HCT116 (cell line): ENCODE results near the gene C7orf33. TPM values are rescaled to one million over a fixed set of nuclear protein-coding genes. Genes with fewer than 3 reads are reported as not detected.

Experiments
- ATAC-seq: fragments of 200-7000 bp; cut with Tn5 transposase; 2 replicates; pipeline ENCODE4 v1.9.1; 2020; ENCODE audit warnings: mild to moderate bottlenecking, moderate library complexity
- BruUV-seq: library from RNA; stranded (reverse); fragments of 400-500 nt; replicated peaks from 2 replicates; lab custom pipeline; 2021; lab: Mats Ljungman, UMichigan
- CTCF ChIA-PET: fragments of 300-600 bp; sonication (Branson Sonifier 250); formaldehyde crosslinking; loops from one replicate; lab custom pipeline; 2021; ENCODE audit warnings: antibody characterized with exemption; lab: Charles Lee
- POLR2A ChIA-PET: fragments of 300-600, 350-600 bp; sonication (Branson Sonifier 250); formaldehyde crosslinking; loops from one replicate; lab custom pipeline; 2021; ENCODE audit warnings: antibody characterized with exemption; lab: Charles Lee
- RAD21 ChIA-PET, 2 experiments: fragments of 300-600 bp; sonication (Branson Sonifier 250); formaldehyde crosslinking; loops; one replicate each; lab custom pipeline; 2023; ENCODE audit warnings: low total read pairs in 2 of 2; ENCODE audit not compliant: uncharacterized antibody in 2 of 2, unreplicated experiment in 2 of 2, low non-redundant PET in 1 of 2; lab: Charles Lee
- DNase-seq: peaks from one replicate; pipeline ENCODE4 v3.0.0-alpha.2; 2010; ENCODE audit warnings: low read depth, low spot score
- H2AFZ ChIP-seq: fragments of 200-600 bp; shearing (Covaris generic), sonication (generic); 2 replicates; pipeline ENCODE4 v1.6.1; 2017; ENCODE audit warnings: low read depth, mixed run types, mixed read lengths, antibody characterized with exemption, low read length; ENCODE audit not compliant: poor library complexity, severe bottlenecking
- H3K27ac ChIP-seq: 2 replicates; pipeline ENCODE4 v1.5.1; 2012; ENCODE audit warnings: low read depth, low read length
- H3K27me3 ChIP-seq: fragments of 200-600 bp; sonication (generic); 2 replicates; pipeline ENCODE4 v1.6.1; 2016; ENCODE audit warnings: mixed run types, low read length, mixed read lengths; ENCODE audit not compliant: insufficient read depth
- H3K36me3 ChIP-seq, 2 experiments: fragments of 200-500 bp in 1 of 2; fragments of 200-600 bp in 1 of 2; sonication (Bioruptor generic) in 1 of 2; sonication (generic) in 1 of 2; 2 replicates each; pipeline versions ENCODE4 v1.5.1 to v1.6.1; 2014 to 2016; ENCODE audit warnings: low read length in 2 of 2, inconsistent platforms in 1 of 2, mixed read lengths in 1 of 2, mixed run types in 1 of 2; ENCODE audit not compliant: insufficient read depth in 2 of 2, control insufficient read depth in 1 of 2
- H3K4me1 ChIP-seq, 2 experiments: fragments of 200-600 bp in 1 of 2; sonication (generic) in 1 of 2; 2 replicates each; pipeline versions ENCODE4 v1.5.1 to v1.6.1; 2012 to 2017; ENCODE audit warnings: low read length in 2 of 2, inconsistent platforms in 1 of 2, mild to moderate bottlenecking in 1 of 2, mixed read lengths in 1 of 2, mixed run types in 1 of 2, moderate library complexity in 1 of 2; ENCODE audit not compliant: insufficient read depth in 2 of 2, control insufficient read depth in 1 of 2
- H3K4me2 ChIP-seq: fragments of 200-600 bp; sonication (generic); 2 replicates; pipeline ENCODE4 v1.6.1; 2017; ENCODE audit warnings: mixed run types, low read length, mixed read lengths
- H3K4me3 ChIP-seq, 2 experiments: fragments of 200-600 bp in 1 of 2; sonication (generic) in 1 of 2; replicated peaks in 1 of 2; 2 replicates each; pipeline ENCODE4 v1.5.1; 2011 to 2016; ENCODE audit warnings: low read length in 2 of 2, control low read depth in 1 of 2, low read depth in 1 of 2, mild to moderate bottlenecking in 1 of 2, mixed read lengths in 1 of 2, mixed run types in 1 of 2
- H3K79me2 ChIP-seq: fragments of 200-600 bp; sonication (generic); 2 replicates; pipeline ENCODE4 v1.6.1; 2017; ENCODE audit warnings: mild to moderate bottlenecking, mixed run types, low read length, moderate library complexity, mixed read lengths; ENCODE audit not compliant: insufficient read depth
- H3K9ac ChIP-seq: fragments of 200-600 bp; sonication (generic); 2 replicates; pipeline ENCODE4 v1.6.1; 2016; ENCODE audit warnings: low read length, mixed read lengths
- H3K9me2 ChIP-seq: fragments of 200-600 bp; sonication (generic), shearing (Covaris generic); 2 replicates; pipeline ENCODE4 v1.6.1; 2017; ENCODE audit warnings: mixed run types, mild to moderate bottlenecking, moderate library complexity; ENCODE audit not compliant: insufficient read depth
- H3K9me3 ChIP-seq, 2 experiments: fragments of 200-500 bp in 1 of 2; fragments of 200-600 bp in 1 of 2; sonication (Bioruptor generic) in 1 of 2; sonication (generic) in 1 of 2; 2 replicates each; pipeline ENCODE4 v1.6.1; 2014 to 2017; ENCODE audit warnings: low read length in 2 of 2, mixed read lengths in 2 of 2, inconsistent platforms in 1 of 2, low read depth in 1 of 2, mild to moderate bottlenecking in 1 of 2, mixed run types in 1 of 2, moderate library complexity in 1 of 2; ENCODE audit not compliant: control insufficient read depth in 1 of 2, insufficient read depth in 1 of 2
- H4K20me1 ChIP-seq: fragments of 200-600 bp; sonication (generic), shearing (Covaris generic); 2 replicates; pipeline ENCODE4 v1.6.1; 2017; ENCODE audit warnings: mixed run types, mild to moderate bottlenecking, moderate library complexity; ENCODE audit not compliant: insufficient read depth
- CBX3 ChIP-seq: IDR thresholded peaks from 2 replicates; pipeline ENCODE4 v1.6.1; 2012; ENCODE audit warnings: low read depth
- CEBPB ChIP-seq: IDR thresholded peaks from 2 replicates; pipeline ENCODE4 v1.6.1; 2012; ENCODE audit warnings: low read depth
- EGR1 ChIP-seq: IDR thresholded peaks from 2 replicates; pipeline ENCODE4 v1.6.1; 2012; ENCODE audit warnings: low read depth
- ELF1 ChIP-seq: IDR thresholded peaks from 2 replicates; pipeline ENCODE4 v1.6.1; 2012; ENCODE audit warnings: low read depth, borderline replicate concordance
- POLR2A ChIP-seq: IDR thresholded peaks from 2 replicates; pipeline ENCODE4 v1.7.0; 2011; ENCODE audit warnings: borderline replicate concordance; ENCODE audit not compliant: insufficient read depth, insufficient read length; ENCODE audit errors: extremely low read depth
- RAD21 ChIP-seq: IDR thresholded peaks from 2 replicates; pipeline ENCODE4 v1.6.1; 2012; ENCODE audit warnings: low read depth, mild to moderate bottlenecking
- TCF7L2 ChIP-seq: IDR thresholded peaks from 2 replicates; pipeline ENCODE4 v1.7.0; 2011; ENCODE audit warnings: borderline replicate concordance, inconsistent platforms; ENCODE audit not compliant: insufficient read depth, insufficient read length; ENCODE audit errors: extremely low read depth
- YY1 ChIP-seq: IDR thresholded peaks from 2 replicates; pipeline ENCODE4 v1.6.1; 2011; ENCODE audit warnings: low read length, low read depth, moderate library complexity, mild to moderate bottlenecking; ENCODE audit not compliant: insufficient replicate concordance; ENCODE audit errors: extremely low read depth
- ZNF274 ChIP-seq: fragments of 200-500 bp; sonication (Bioruptor generic); IDR thresholded peaks from 2 replicates; pipeline ENCODE4 v1.6.1; 2014; ENCODE audit warnings: mild to moderate bottlenecking, low read depth, low read length, inconsistent platforms
- intact Hi-C: fragments of 100-400 bp; cut with micrococcal nuclease; formaldehyde crosslinking; loops from 2 replicates; pipeline ENCODE4 v1.10.0; 2022
- total RNA-seq: library from RNA; stranded (reverse); gene quantifications from one replicate; pipeline ENCODE4 v1.2.1, GENCODE V29; 2021; ENCODE audit not compliant: unreplicated experiment
- TF ChIP-seq, protein P1 (sequence below): IDR thresholded peaks from 2 replicates; pipeline ENCODE4 v1.6.1; 2012; ENCODE audit warnings: low read depth
- TF ChIP-seq, protein P2 (sequence below): IDR thresholded peaks from 2 replicates; pipeline ENCODE4 v1.6.1; 2012
- TF ChIP-seq, protein P3 (sequence below): IDR thresholded peaks from 2 replicates; pipeline ENCODE4 v1.6.1; 2012

C7orf33 gene
- total RNA-seq, 1 experiment from 2014 or later, result not detected

- Histone ChIP-seq H3K27me3 (no peaks in the 10 kb centered on the region), H3K27ac (no peak overlapping the region), H4K20me1 (no peaks in the 10 kb centered on the region), H2AFZ (no peak overlapping the region)
- ChIA-PET RAD21 (no interaction called here), POLR2A (no interaction called here)
- BruUV-seq, result no TSS peak
- TF ChIP-seq CBX3, result no peak
- TF ChIP-seq CEBPB, result 0 out of 2 replicates have a peak, but pooled peaks have one; percentile 30
- TF ChIP-seq, all 23 proteins: peak for 1
- Histone ChIP-seq H3K9me2 (no peaks in the 10 kb centered on the region), H3K4me2 (no peak overlapping the region), H3K4me1 (peaks cover 0 to 13% of the 10 kb centered on the region in 2 experiments; a peak in 2 of 4 replicates), H3K36me3 (no peaks in the 10 kb centered on the region), H3K4me3 (no peak overlapping the region), H3K9me3 (no peaks in the 10 kb centered on the region), H3K9ac (no peak overlapping the region), H3K79me2 (no peaks in the 10 kb centered on the region)
- CTCF ChIA-PET, result no interaction called here
- ATAC-seq (no peak), DNase-seq (no peak)
- intact Hi-C loops, result no loop called here
Observed at GRCh38 chr7:148561099-148561498, 29.5 kb upstream of the C7orf33 start.

GRCh38 chr7:148563583-148564274, 26.8 kb upstream of the C7orf33 start:
- CTCF ChIA-PET, result no interaction called here
- Histone ChIP-seq H3K4me1 (peaks cover 0 to 13% of the 10 kb centered on the region in 2 experiments; a peak in 2 of 4 replicates), H3K79me2 (no peaks in the 10 kb centered on the region), H3K4me2 (peak overlapping the region; percentile 39), H2AFZ (peak overlapping the region; percentile 11), H3K36me3 (no peaks in the 10 kb centered on the region), H3K9me3 (no peaks in the 10 kb centered on the region), H3K27me3 (no peaks in the 10 kb centered on the region), H3K4me3 (no peak overlapping the region), H3K9me2 (no peaks in the 10 kb centered on the region), H4K20me1 (no peaks in the 10 kb centered on the region), H3K27ac (no peak overlapping the region), H3K9ac (no peak overlapping the region)
- RAD21 ChIA-PET, result no interaction called here
- DNase-seq (no peak), ATAC-seq (no peak)
- intact Hi-C loops, result no loop called here
- no peak for TF ChIP-seq RAD21
- TF ChIP-seq TCF7L2, result no peak
- TF ChIP-seq ELF1, result no peak
- TF ChIP-seq ZNF274, result no peak
- TF ChIP-seq, protein P1, sequence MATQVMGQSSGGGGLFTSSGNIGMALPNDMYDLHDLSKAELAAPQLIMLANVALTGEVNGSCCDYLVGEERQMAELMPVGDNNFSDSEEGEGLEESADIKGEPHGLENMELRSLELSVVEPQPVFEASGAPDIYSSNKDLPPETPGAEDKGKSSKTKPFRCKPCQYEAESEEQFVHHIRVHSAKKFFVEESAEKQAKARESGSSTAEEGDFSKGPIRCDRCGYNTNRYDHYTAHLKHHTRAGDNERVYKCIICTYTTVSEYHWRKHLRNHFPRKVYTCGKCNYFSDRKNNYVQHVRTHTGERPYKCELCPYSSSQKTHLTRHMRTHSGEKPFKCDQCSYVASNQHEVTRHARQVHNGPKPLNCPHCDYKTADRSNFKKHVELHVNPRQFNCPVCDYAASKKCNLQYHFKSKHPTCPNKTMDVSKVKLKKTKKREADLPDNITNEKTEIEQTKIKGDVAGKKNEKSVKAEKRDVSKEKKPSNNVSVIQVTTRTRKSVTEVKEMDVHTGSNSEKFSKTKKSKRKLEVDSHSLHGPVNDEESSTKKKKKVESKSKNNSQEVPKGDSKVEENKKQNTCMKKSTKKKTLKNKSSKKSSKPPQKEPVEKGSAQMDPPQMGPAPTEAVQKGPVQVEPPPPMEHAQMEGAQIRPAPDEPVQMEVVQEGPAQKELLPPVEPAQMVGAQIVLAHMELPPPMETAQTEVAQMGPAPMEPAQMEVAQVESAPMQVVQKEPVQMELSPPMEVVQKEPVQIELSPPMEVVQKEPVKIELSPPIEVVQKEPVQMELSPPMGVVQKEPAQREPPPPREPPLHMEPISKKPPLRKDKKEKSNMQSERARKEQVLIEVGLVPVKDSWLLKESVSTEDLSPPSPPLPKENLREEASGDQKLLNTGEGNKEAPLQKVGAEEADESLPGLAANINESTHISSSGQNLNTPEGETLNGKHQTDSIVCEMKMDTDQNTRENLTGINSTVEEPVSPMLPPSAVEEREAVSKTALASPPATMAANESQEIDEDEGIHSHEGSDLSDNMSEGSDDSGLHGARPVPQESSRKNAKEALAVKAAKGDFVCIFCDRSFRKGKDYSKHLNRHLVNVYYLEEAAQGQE, result no peak
- TF ChIP-seq, protein P2, sequence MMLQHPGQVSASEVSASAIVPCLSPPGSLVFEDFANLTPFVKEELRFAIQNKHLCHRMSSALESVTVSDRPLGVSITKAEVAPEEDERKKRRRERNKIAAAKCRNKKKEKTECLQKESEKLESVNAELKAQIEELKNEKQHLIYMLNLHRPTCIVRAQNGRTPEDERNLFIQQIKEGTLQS, result no peak
- no peak for TF ChIP-seq YY1
- TF ChIP-seq, protein P3, sequence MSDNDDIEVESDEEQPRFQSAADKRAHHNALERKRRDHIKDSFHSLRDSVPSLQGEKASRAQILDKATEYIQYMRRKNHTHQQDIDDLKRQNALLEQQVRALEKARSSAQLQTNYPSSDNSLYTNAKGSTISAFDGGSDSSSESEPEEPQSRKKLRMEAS, result no peak
- no peak for TF ChIP-seq EGR1
- no peak for TF ChIP-seq POLR2A
- BruUV-seq, result no TSS peak
- POLR2A ChIA-PET, result no interaction called here
